Keratinocyte (primary cell): ENCODE measurements around the gene BTBD1.

Source experiments
- CTCF ChIP-seq, 3 experiments: IDR thresholded peaks in 1 of 3; conservative IDR thresholded peaks in 1 of 3; optimal IDR thresholded peaks in 1 of 3; 2 replicates in 2 of 3; 3 replicates in 1 of 3; pipeline versions ENCODE3 to v1.5.1; 2011; ENCODE audit warnings: low read length in 3 of 3, mild to moderate bottlenecking in 3 of 3, moderate library complexity in 2 of 3, control low read depth in 1 of 3, inconsistent platforms in 1 of 3; ENCODE audit not compliant: insufficient read depth in 2 of 3; ENCODE audit errors: extremely low read depth in 1 of 3
- EZH2 ChIP-seq: IDR thresholded peaks from one replicate; pipeline ENCODE4 v1.6.1; 2012; ENCODE audit warnings: inconsistent platforms, mild to moderate bottlenecking, low read length, moderate library complexity

GRCh38 chr15:83012636-83013035 is 54.4 kb downstream of the BTBD1 start:
- TF ChIP-seq CTCF (optimal IDR thresholded peaks at IDR 0.05 in 1 of 3, IDR thresholded peaks at IDR 0.05 in 1 of 3, conservative IDR thresholded peaks at IDR 0.05 in 1 of 3; ENCODE audit: extremely low read depth in 1 of 3, insufficient read depth in 2 of 3, low read length in 3 of 3) (no peak), EZH2 (no peak)
